Suprapubic skin (tissue), 3 donors: ENCODE data around the gene DHX9.

Source experiments
- CTCF ChIP-seq, 2 donors: fragments of 200-600 bp in 1 of 2; fragments of 450-650 bp in 1 of 2; sonication (generic) in 1 of 2; IDR thresholded peaks; one replicate each; pipeline ENCODE4 v1.5.1; 2016 to 2019; ENCODE audit warnings: antibody characterized with exemption in 2 of 2, mild to moderate bottlenecking in 1 of 2, moderate library complexity in 1 of 2
- POLR2AphosphoS5 ChIP-seq, 3 donors: sonication (generic); formaldehyde crosslinking; IDR thresholded peaks; one replicate each; pipeline ENCODE4 v1.6.1; 2017; ENCODE audit warnings: antibody characterized with exemption in 3 of 3

GRCh38 chr1:182872881-182873280 is 33.7 kb downstream of the DHX9 start:
- TF ChIP-seq CTCF (IDR thresholded peaks at IDR 0.05) = no peak
- no peak for TF ChIP-seq POLR2AphosphoS5 (IDR thresholded peaks at IDR 0.05)
